Thymus (tissue), 11 donors: ENCODE results near the gene MXRA5. TPM values are rescaled to one million over a fixed set of nuclear protein-coding genes. Genes with fewer than 3 reads are reported as not detected.
"Not testable (repeated sequence)": the region's sequence is repeated elsewhere in the genome, so short reads cannot be mapped to it uniquely, and the experiment has no call there.

Source experiments
- DNase-seq, 9 donors: peaks; one replicate each; pipeline ENCODE4 v3.0.0-alpha.2; 2013; ENCODE audit warnings: low spot score in 9 of 9, low read depth in 6 of 9, missing footprints in 1 of 9
- H3K27ac ChIP-seq, 2 donors: one replicate each; pipeline ENCODE4 v1.5.1; 2013; ENCODE audit warnings: control low read depth in 1 of 2, low read depth in 1 of 2, low read length in 1 of 2, mild to moderate bottlenecking in 1 of 2, moderate library complexity in 1 of 2
- H3K27me3 ChIP-seq, 2 donors: one replicate each; pipeline ENCODE4 v1.5.1; 2013; ENCODE audit warnings: low read length in 1 of 2; ENCODE audit not compliant: control insufficient read depth in 2 of 2, insufficient read depth in 1 of 2
- H3K36me3 ChIP-seq, 2 donors: one replicate each; pipeline ENCODE4 v1.5.1; 2013; ENCODE audit warnings: low read length in 1 of 2, mild to moderate bottlenecking in 1 of 2, moderate library complexity in 1 of 2; ENCODE audit not compliant: control insufficient read depth in 2 of 2, insufficient read depth in 2 of 2
- H3K4me1 ChIP-seq, 2 donors: one replicate each; pipeline ENCODE4 v1.5.1; 2013; ENCODE audit warnings: low read length in 2 of 2; ENCODE audit not compliant: control insufficient read depth in 2 of 2, insufficient read depth in 2 of 2
- H3K4me3 ChIP-seq, 2 donors: one replicate each; pipeline ENCODE4 v1.5.1; 2013; ENCODE audit warnings: low read length in 2 of 2, control low read depth in 1 of 2, mild to moderate bottlenecking in 1 of 2
- H3K9me3 ChIP-seq, 2 donors: one replicate each; pipeline ENCODE4 v1.5.1; 2013; ENCODE audit warnings: low read length in 1 of 2, mild to moderate bottlenecking in 1 of 2; ENCODE audit not compliant: control insufficient read depth in 2 of 2, insufficient read depth in 1 of 2
- WGBS: extraction: QIAGEN DNeasy Blood & Tissue Kit; methylation state at CpG from one replicate; pipeline ENCODE4 v1.1.7; 2013; 5-methylcytosine and 5-hydroxymethylcytosine counted together
- polyA plus RNA-seq: library from polyadenylated mRNA; stranded (reverse); fragments of 200-250 nt; gene quantifications from one replicate; pipeline ENCODE4 v1.2.3, GENCODE V29; 2013
- total RNA-seq: library from RNA; stranded (reverse); fragments of 120-200 nt; gene quantifications from one replicate; pipeline ENCODE4 v1.2.4, GENCODE V29; 2013
- donor health status: healthy.

Gene MXRA5
- total and polyA plus RNA-seq, 2 donors = 2.1 to 6.1 TPM

- H3K4me3 ChIP-seq = no peak overlapping the region
- H3K27ac ChIP-seq = no peak overlapping the region
- no peaks in the 10 kb centered on the region for H3K9me3 ChIP-seq
- no peaks in the 10 kb centered on the region for H3K36me3 ChIP-seq
- peaks cover 0 to 16% of the 10 kb centered on the region in 2 donors for H3K27me3 ChIP-seq
- no peaks in the 10 kb centered on the region for H3K4me1 ChIP-seq
- DNase-seq = no peak
- 75% methylated on average over 4 of the region's 4 CpGs for WGBS
These were observed 4.8 kb upstream of the MXRA5 start for GRCh38 chrX:3351276-3351675.

GRCh38 chrX:3348191-3348590, 1.7 kb upstream of the MXRA5 start:
- Histone ChIP-seq H3K36me3 (no peaks in the 10 kb centered on the region), H3K4me1 (no peaks in the 10 kb centered on the region), H3K27ac (no peak overlapping the region), H3K27me3 (peaks cover 4 to 38% of the 10 kb centered on the region in 2 donors), H3K4me3 (no peak overlapping the region), H3K9me3 (no peaks in the 10 kb centered on the region)
- DNase-seq = no peak
- WGBS = 90% methylated on average over 5 of the region's 5 CpGs

GRCh38 chrX:3345281-3346191, 916 bp downstream of the MXRA5 start:
- Histone ChIP-seq H3K27me3 (peaks cover 4 to 38% of the 10 kb centered on the region in 2 donors), H3K4me1 (no peaks in the 10 kb centered on the region), H3K27ac (peak overlapping the region; percentile 61 to 70), H3K4me3 (peak overlapping the region in 1 of 2 donors; percentile 10), H3K36me3 (no peaks in the 10 kb centered on the region), H3K9me3 (no peaks in the 10 kb centered on the region)
- no peak for DNase-seq
- 5% methylated on average over 68 of the region's 68 CpGs for WGBS

GRCh38 chrX:3343569-3343968, 2.9 kb downstream of the MXRA5 start:
- not testable (repeated sequence) for H3K27ac ChIP-seq, DNase-seq
- 30% methylated on average over 24 of the region's 24 CpGs for WGBS

GRCh38 chrX:3340016-3340415, 6.4 kb downstream of the MXRA5 start:
- DNase-seq = no peak
- 80% methylated on average over 1 of the region's 1 CpG for WGBS
- Histone ChIP-seq H3K9me3 (no peaks in the 10 kb centered on the region), H3K27me3 (peaks cover 0 to 9% of the 10 kb centered on the region in 2 donors), H3K36me3 (no peaks in the 10 kb centered on the region), H3K4me3 (no peak overlapping the region), H3K4me1 (no peaks in the 10 kb centered on the region), H3K27ac (no peak overlapping the region)

More at GRCh38 chrX:3343569-3343968, 2.9 kb downstream of the MXRA5 start:
- H3K27me3 ChIP-seq = peaks cover 4 to 38% of the 10 kb centered on the region in 2 donors
- H3K4me1 ChIP-seq, H3K36me3 ChIP-seq, H3K4me3 ChIP-seq, H3K9me3 ChIP-seq: not testable (repeated sequence)

- no peaks in the 10 kb centered on the region for H3K36me3 ChIP-seq
- H3K9me3 ChIP-seq = peaks cover 0 to 4% of the 10 kb centered on the region in 2 donors
- no peaks in the 10 kb centered on the region for H3K4me1 ChIP-seq
- no peak overlapping the region for H3K4me3 ChIP-seq
- no peaks in the 10 kb centered on the region for H3K27me3 ChIP-seq
- no peak overlapping the region for H3K27ac ChIP-seq
- 95% methylated on average over 7 of the region's 7 CpGs for WGBS
- DNase-seq = peak in 3 of 9 donors; percentile 13 to 58 (median 13)
These were observed 19.8 kb downstream of the MXRA5 start for GRCh38 chrX:3326681-3327080.

GRCh38 chrX:3320471-3321046, 25.9 kb downstream of the MXRA5 start:
- WGBS = 89% methylated on average over 7 of the region's 7 CpGs

GRCh38 chrX:3317191-3317718, 29.2 kb downstream of the MXRA5 start:
- no peaks in the 10 kb centered on the region for H3K4me1 ChIP-seq
- H3K27ac ChIP-seq = no peak overlapping the region
- H3K9me3 ChIP-seq = peaks cover 0 to 9% of the 10 kb centered on the region in 2 donors
- no peak for DNase-seq
- H3K27me3 ChIP-seq = no peaks in the 10 kb centered on the region
- 94% methylated on average over 47 of the region's 47 CpGs for WGBS
- no peak overlapping the region for H3K4me3 ChIP-seq
- no peaks in the 10 kb centered on the region for H3K36me3 ChIP-seq

More at GRCh38 chrX:3320471-3321046, 25.9 kb downstream of the MXRA5 start:
- no peak overlapping the region for H3K27ac ChIP-seq
- H3K4me3 ChIP-seq = no peak overlapping the region
- no peaks in the 10 kb centered on the region for H3K36me3 ChIP-seq
- H3K4me1 ChIP-seq = no peaks in the 10 kb centered on the region
- H3K9me3 ChIP-seq = peaks cover 0 to 9% of the 10 kb centered on the region in 2 donors
- H3K27me3 ChIP-seq = no peaks in the 10 kb centered on the region
- DNase-seq = no peak

GRCh38 chrX:3312109-3312508, 34.3 kb downstream of the MXRA5 start:
- Histone ChIP-seq H3K27ac (no peak overlapping the region), H3K4me1 (no peaks in the 10 kb centered on the region), H3K4me3 (no peak overlapping the region), H3K27me3 (no peaks in the 10 kb centered on the region), H3K9me3 (peaks cover 0 to 11% of the 10 kb centered on the region in 2 donors), H3K36me3 (no peaks in the 10 kb centered on the region)
- 96% methylated on average over 2 of the region's 2 CpGs for WGBS
- DNase-seq = no peak
